WTC11 (cell line): Measurements from ENCODE around the gene ZNF407. TPM values are rescaled to one million over a fixed set of nuclear protein-coding genes. Genes with fewer than 3 reads are reported as not detected.

Experiments used
- ATAC-seq: fragments of 200-7000 bp; cut with Tn5 transposase; 2 replicates; pipeline ENCODE4 v1.10.0; 2021; ENCODE audit warnings: mild to moderate bottlenecking, moderate library complexity
- CTCF ChIA-PET: fragments of 300-600 bp; sonication (Branson Sonifier 250); formaldehyde crosslinking; loops from one replicate; lab custom pipeline; 2021; ENCODE audit warnings: antibody characterized with exemption; lab: Charles Lee
- POLR2A ChIA-PET: fragments of 350-600 bp; sonication (Branson Sonifier 250); formaldehyde crosslinking; loops from one replicate; lab custom pipeline; 2021; ENCODE audit warnings: antibody characterized with exemption; lab: Charles Lee
- DNase-seq: peaks from one replicate; pipeline ENCODE4 v3.0.0; 2021; ENCODE audit warnings: low spot score
- H3K27ac Mint-ChIP-seq: 2 replicates; pipeline ENCODE4 v1.8.0; 2021; ENCODE audit warnings: mixed read lengths
- H3K27me3 Mint-ChIP-seq: 2 replicates; pipeline ENCODE4 v1.8.0; 2021; ENCODE audit warnings: low read depth, mild to moderate bottlenecking, moderate library complexity, mixed read lengths
- H3K36me3 Mint-ChIP-seq: 2 replicates; pipeline ENCODE4 v1.8.0; 2021; ENCODE audit warnings: mixed read lengths
- H3K4me1 Mint-ChIP-seq: 2 replicates; pipeline ENCODE4 v1.8.0; 2022; ENCODE audit warnings: mixed read lengths
- H3K4me3 Mint-ChIP-seq: 2 replicates; pipeline ENCODE4 v1.8.0; 2021; ENCODE audit warnings: mild to moderate bottlenecking, moderate library complexity, mixed read lengths
- H3K9me3 Mint-ChIP-seq: 2 replicates; pipeline ENCODE4 v1.8.0; 2021; ENCODE audit warnings: mixed read lengths
- ATF1 ChIP-seq: sonication (generic); formaldehyde crosslinking; IDR thresholded peaks from 2 replicates; pipeline ENCODE4 v1.8.1; 2023; ENCODE audit warnings: mild to moderate bottlenecking, moderate library complexity, missing genetic modification reagents
- CREB1 ChIP-seq: sonication (generic); formaldehyde crosslinking; IDR thresholded peaks from 2 replicates; pipeline ENCODE4 v1.8.0; 2023; ENCODE audit warnings: mild to moderate bottlenecking, missing genetic modification reagents
- ETV6 ChIP-seq: sonication (generic); formaldehyde crosslinking; IDR thresholded peaks from 2 replicates; pipeline ENCODE4 v1.8.1; 2022; ENCODE audit warnings: mild to moderate bottlenecking, missing genetic modification reagents
- SMAD3 ChIP-seq: sonication (generic); formaldehyde crosslinking; IDR thresholded peaks from 2 replicates; pipeline ENCODE4 v1.8.0; 2022; ENCODE audit warnings: missing genetic modification reagents, mild to moderate bottlenecking, borderline replicate concordance
- SP1 ChIP-seq: sonication (generic); formaldehyde crosslinking; conservative IDR thresholded peaks from 2 replicates; pipeline ENCODE4 v1.8.1; 2022; ENCODE audit warnings: missing genetic modification reagents
- TP53 ChIP-seq: sonication (generic); formaldehyde crosslinking; IDR thresholded peaks from 2 replicates; pipeline ENCODE4 v1.8.1; 2023; ENCODE audit warnings: mild to moderate bottlenecking, missing genetic modification reagents
- ZNF232 ChIP-seq: sonication (generic); formaldehyde crosslinking; IDR thresholded peaks from 2 replicates; pipeline ENCODE4 v1.8.0; 2022; ENCODE audit warnings: mild to moderate bottlenecking, missing genetic modification reagents
- ZNF317 ChIP-seq: sonication (generic); formaldehyde crosslinking; IDR thresholded peaks from 2 replicates; pipeline ENCODE4 v1.8.1; 2023; ENCODE audit warnings: low read depth, mild to moderate bottlenecking, moderate library complexity, missing genetic modification reagents, borderline replicate concordance
- ZNF416 ChIP-seq: fragments of 250-450 bp; sonication (Bioruptor Pico); IDR thresholded peaks from 2 replicates; pipeline ENCODE4 v1.9.0; 2021; ENCODE audit warnings: mild to moderate bottlenecking, inconsistent platforms
- ZNF423 ChIP-seq: fragments of 250-450 bp; sonication (Bioruptor Pico); IDR thresholded peaks from 2 replicates; pipeline ENCODE4 v2.1.2; 2022; ENCODE audit warnings: mild to moderate bottlenecking, moderate library complexity
- ZNF671 ChIP-seq: fragments of 250-450 bp; sonication (Bioruptor Pico); IDR thresholded peaks from 2 replicates; pipeline ENCODE4 v1.8.0; 2021; ENCODE audit warnings: mild to moderate bottlenecking
- total RNA-seq: library from RNA; stranded (reverse); gene quantifications from 3 replicates; pipeline ENCODE4 v1.2.3, GENCODE V29; 2021
- TF ChIP-seq, protein P1 (sequence below): fragments of 250-450 bp; sonication (Bioruptor Pico); IDR thresholded peaks from 2 replicates; pipeline ENCODE4 v1.9.0; 2021; ENCODE audit warnings: mild to moderate bottlenecking, borderline replicate concordance
- TF ChIP-seq, protein P2 (sequence below): sonication (generic); formaldehyde crosslinking; IDR thresholded peaks from 2 replicates; pipeline ENCODE4 v1.8.1; 2023; ENCODE audit warnings: mild to moderate bottlenecking, missing genetic modification reagents
- TF ChIP-seq, protein P3 (sequence below): fragments of 250-450 bp; sonication (Bioruptor Pico); conservative IDR thresholded peaks from 2 replicates; pipeline ENCODE4 v1.9.0; 2021; ENCODE audit warnings: mild to moderate bottlenecking
- TF ChIP-seq, protein P4 (sequence below): sonication (generic); formaldehyde crosslinking; IDR thresholded peaks from 2 replicates; pipeline ENCODE4 v1.8.1; 2023; ENCODE audit warnings: mild to moderate bottlenecking, missing genetic modification reagents
- TF ChIP-seq, protein P5 (sequence below): sonication (generic); formaldehyde crosslinking; IDR thresholded peaks from 2 replicates; pipeline ENCODE4 v1.8.1; 2022; ENCODE audit warnings: missing genetic modification reagents, borderline replicate concordance
- TF ChIP-seq, protein P6 (sequence below): sonication (generic); formaldehyde crosslinking; IDR thresholded peaks from 2 replicates; pipeline ENCODE4 v1.8.0; 2023; ENCODE audit warnings: mild to moderate bottlenecking, missing genetic modification reagents
- TF ChIP-seq, protein P7 (sequence below): sonication (generic); formaldehyde crosslinking; IDR thresholded peaks from 2 replicates; pipeline ENCODE4 v1.8.0; 2022; ENCODE audit warnings: mild to moderate bottlenecking, missing genetic modification reagents
- TF ChIP-seq, protein P8 (sequence below): fragments of 200-600 bp; IDR thresholded peaks from 2 replicates; pipeline ENCODE4 v1.8.0; 2022; ENCODE audit warnings: antibody characterized with exemption

ZNF407 gene
- total RNA-seq, 1 experiment from 2014 or later = 6.5 TPM

DNA sequence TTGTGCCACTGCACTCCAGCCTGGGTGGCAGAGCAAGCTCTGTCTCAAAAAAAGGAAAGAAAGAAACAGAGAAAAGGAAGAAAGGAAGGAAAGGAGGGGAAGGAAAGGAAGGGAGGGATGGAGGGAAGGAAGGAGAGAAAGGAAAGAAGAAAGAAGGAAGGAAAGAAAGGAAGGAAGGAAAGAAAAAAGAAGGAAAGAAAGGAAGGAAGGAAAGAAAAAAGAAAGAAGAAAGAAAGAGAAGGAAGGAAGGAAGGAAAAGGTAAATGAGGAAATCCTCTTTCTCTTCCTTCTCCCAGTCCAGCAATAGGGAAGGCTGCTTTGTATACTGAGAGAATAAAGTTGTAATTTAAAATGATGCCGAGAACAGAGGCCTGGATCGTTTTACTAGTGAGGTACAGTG lies 22.8 kb upstream of the ZNF407 start (continued):
- TF ChIP-seq, protein P1, sequence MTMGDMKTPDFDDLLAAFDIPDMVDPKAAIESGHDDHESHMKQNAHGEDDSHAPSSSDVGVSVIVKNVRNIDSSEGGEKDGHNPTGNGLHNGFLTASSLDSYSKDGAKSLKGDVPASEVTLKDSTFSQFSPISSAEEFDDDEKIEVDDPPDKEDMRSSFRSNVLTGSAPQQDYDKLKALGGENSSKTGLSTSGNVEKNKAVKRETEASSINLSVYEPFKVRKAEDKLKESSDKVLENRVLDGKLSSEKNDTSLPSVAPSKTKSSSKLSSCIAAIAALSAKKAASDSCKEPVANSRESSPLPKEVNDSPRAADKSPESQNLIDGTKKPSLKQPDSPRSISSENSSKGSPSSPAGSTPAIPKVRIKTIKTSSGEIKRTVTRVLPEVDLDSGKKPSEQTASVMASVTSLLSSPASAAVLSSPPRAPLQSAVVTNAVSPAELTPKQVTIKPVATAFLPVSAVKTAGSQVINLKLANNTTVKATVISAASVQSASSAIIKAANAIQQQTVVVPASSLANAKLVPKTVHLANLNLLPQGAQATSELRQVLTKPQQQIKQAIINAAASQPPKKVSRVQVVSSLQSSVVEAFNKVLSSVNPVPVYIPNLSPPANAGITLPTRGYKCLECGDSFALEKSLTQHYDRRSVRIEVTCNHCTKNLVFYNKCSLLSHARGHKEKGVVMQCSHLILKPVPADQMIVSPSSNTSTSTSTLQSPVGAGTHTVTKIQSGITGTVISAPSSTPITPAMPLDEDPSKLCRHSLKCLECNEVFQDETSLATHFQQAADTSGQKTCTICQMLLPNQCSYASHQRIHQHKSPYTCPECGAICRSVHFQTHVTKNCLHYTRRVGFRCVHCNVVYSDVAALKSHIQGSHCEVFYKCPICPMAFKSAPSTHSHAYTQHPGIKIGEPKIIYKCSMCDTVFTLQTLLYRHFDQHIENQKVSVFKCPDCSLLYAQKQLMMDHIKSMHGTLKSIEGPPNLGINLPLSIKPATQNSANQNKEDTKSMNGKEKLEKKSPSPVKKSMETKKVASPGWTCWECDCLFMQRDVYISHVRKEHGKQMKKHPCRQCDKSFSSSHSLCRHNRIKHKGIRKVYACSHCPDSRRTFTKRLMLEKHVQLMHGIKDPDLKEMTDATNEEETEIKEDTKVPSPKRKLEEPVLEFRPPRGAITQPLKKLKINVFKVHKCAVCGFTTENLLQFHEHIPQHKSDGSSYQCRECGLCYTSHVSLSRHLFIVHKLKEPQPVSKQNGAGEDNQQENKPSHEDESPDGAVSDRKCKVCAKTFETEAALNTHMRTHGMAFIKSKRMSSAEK (CRISPR knock-in tag) = no peak
- no peak for TF ChIP-seq ZNF423

DNA sequence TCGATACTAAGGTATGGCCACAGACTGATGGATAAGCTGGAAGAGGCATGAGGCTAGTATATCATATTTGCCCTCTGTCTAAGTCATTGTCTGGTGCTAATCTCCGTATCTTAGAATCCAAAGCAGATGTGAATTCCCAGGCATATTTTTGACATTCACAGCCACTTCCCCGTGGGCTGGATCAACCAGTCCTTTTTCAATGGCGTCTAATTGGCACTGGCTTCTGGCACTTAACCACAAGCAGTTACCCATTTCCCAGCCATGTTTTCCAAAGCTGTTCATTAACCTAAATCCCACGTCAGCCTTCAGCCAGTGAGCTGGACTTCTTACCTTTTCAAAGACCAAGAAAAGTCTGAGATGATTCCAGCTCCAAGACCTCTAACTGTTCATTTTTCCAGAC lies 20.7 kb upstream of the ZNF407 start:
- Mint-ChIP-seq H3K27me3 (peaks cover 4% of the 10 kb centered on the region), H3K9me3 (peaks cover 3% of the 10 kb centered on the region; the same call in 1 of the 2 replicates), H3K36me3 (no peaks in the 10 kb centered on the region), H3K4me3 (no peak overlapping the region), H3K27ac (no peak overlapping the region), H3K4me1 (peaks cover 26% of the 10 kb centered on the region)
- CTCF ChIA-PET = interaction anchor here (0.9 kb wide), 1 partner anchor 25 kb away, joined by 4 read pairs; no protein-coding TSS in a partner anchor
- DNase-seq = no peak
- POLR2A ChIA-PET = interaction anchor here (0.7 kb wide), 1 partner anchor 633 kb away, joined by 3 read pairs; the partner anchor contains the start of gene TSHZ1
- ATAC-seq = no peak
- TF ChIP-seq ETV6 = no peak
- TF ChIP-seq, protein P2, sequence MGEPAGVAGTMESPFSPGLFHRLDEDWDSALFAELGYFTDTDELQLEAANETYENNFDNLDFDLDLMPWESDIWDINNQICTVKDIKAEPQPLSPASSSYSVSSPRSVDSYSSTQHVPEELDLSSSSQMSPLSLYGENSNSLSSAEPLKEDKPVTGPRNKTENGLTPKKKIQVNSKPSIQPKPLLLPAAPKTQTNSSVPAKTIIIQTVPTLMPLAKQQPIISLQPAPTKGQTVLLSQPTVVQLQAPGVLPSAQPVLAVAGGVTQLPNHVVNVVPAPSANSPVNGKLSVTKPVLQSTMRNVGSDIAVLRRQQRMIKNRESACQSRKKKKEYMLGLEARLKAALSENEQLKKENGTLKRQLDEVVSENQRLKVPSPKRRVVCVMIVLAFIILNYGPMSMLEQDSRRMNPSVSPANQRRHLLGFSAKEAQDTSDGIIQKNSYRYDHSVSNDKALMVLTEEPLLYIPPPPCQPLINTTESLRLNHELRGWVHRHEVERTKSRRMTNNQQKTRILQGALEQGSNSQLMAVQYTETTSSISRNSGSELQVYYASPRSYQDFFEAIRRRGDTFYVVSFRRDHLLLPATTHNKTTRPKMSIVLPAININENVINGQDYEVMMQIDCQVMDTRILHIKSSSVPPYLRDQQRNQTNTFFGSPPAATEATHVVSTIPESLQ = no peak
- no peak for TF ChIP-seq ZNF317 (CRISPR knock-in tag)
- TF ChIP-seq CREB1 = no peak
- TF ChIP-seq, protein P3, sequence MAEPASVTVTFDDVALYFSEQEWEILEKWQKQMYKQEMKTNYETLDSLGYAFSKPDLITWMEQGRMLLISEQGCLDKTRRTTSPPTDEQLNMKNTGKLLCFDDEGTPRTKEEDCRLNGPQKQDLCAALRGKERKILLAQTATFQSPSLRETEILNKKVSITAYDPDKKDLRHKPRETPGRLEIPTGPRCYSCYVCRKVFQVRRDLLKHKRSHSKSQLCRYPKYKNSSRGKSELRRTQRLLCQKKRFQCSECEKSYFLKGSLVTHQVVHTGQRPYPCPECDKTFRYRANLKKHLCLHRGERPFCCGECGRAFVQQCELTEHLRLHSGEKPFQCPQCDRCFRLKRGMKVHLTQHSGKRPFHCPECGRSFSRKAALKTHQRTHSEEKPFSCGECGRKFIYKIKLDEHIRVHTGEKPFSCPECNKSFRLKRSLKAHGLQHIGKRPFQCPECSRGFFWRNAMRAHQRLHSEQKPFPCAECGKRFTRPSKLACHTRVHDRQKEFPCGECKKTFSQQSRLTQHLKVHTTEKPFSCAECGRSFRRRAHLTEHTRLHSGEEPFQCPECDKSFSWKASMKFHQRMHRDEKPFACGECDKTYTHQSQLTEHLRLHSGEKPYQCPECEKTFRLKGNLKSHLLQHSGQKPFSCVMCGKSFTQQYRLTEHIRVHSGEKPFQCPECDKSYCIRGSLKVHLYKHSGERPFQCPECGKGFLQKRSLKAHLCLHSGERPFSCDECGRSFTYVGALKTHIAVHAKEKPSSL (CRISPR knock-in tag) = no peak
- TF ChIP-seq ZNF671 (CRISPR knock-in tag) = no peak
- TF ChIP-seq ZNF232 (CRISPR knock-in tag) = no peak
- TF ChIP-seq, protein P4, sequence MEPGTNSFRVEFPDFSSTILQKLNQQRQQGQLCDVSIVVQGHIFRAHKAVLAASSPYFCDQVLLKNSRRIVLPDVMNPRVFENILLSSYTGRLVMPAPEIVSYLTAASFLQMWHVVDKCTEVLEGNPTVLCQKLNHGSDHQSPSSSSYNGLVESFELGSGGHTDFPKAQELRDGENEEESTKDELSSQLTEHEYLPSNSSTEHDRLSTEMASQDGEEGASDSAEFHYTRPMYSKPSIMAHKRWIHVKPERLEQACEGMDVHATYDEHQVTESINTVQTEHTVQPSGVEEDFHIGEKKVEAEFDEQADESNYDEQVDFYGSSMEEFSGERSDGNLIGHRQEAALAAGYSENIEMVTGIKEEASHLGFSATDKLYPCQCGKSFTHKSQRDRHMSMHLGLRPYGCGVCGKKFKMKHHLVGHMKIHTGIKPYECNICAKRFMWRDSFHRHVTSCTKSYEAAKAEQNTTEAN (CRISPR knock-in tag) = no peak
- TF ChIP-seq, protein P5, sequence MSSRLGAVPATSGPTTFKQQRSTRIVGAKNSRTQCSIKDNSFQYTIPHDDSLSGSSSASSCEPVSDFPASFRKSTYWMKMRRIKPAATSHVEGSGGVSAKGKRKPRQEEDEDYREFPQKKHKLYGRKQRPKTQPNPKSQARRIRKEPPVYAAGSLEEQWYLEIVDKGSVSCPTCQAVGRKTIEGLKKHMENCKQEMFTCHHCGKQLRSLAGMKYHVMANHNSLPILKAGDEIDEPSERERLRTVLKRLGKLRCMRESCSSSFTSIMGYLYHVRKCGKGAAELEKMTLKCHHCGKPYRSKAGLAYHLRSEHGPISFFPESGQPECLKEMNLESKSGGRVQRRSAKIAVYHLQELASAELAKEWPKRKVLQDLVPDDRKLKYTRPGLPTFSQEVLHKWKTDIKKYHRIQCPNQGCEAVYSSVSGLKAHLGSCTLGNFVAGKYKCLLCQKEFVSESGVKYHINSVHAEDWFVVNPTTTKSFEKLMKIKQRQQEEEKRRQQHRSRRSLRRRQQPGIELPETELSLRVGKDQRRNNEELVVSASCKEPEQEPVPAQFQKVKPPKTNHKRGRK = no peak
- no peak for TF ChIP-seq SMAD3 (CRISPR knock-in tag)
- TF ChIP-seq TP53 (CRISPR knock-in tag) = no peak
- no peak for TF ChIP-seq ATF1 (CRISPR knock-in tag)
- TF ChIP-seq, protein P6, sequence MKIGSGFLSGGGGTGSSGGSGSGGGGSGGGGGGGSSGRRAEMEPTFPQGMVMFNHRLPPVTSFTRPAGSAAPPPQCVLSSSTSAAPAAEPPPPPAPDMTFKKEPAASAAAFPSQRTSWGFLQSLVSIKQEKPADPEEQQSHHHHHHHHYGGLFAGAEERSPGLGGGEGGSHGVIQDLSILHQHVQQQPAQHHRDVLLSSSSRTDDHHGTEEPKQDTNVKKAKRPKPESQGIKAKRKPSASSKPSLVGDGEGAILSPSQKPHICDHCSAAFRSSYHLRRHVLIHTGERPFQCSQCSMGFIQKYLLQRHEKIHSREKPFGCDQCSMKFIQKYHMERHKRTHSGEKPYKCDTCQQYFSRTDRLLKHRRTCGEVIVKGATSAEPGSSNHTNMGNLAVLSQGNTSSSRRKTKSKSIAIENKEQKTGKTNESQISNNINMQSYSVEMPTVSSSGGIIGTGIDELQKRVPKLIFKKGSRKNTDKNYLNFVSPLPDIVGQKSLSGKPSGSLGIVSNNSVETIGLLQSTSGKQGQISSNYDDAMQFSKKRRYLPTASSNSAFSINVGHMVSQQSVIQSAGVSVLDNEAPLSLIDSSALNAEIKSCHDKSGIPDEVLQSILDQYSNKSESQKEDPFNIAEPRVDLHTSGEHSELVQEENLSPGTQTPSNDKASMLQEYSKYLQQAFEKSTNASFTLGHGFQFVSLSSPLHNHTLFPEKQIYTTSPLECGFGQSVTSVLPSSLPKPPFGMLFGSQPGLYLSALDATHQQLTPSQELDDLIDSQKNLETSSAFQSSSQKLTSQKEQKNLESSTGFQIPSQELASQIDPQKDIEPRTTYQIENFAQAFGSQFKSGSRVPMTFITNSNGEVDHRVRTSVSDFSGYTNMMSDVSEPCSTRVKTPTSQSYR = no peak
- no peak for TF ChIP-seq ZNF416 (CRISPR knock-in tag)
- TF ChIP-seq, protein P7, sequence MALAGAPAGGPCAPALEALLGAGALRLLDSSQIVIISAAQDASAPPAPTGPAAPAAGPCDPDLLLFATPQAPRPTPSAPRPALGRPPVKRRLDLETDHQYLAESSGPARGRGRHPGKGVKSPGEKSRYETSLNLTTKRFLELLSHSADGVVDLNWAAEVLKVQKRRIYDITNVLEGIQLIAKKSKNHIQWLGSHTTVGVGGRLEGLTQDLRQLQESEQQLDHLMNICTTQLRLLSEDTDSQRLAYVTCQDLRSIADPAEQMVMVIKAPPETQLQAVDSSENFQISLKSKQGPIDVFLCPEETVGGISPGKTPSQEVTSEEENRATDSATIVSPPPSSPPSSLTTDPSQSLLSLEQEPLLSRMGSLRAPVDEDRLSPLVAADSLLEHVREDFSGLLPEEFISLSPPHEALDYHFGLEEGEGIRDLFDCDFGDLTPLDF = no peak
- TF ChIP-seq, protein P8, sequence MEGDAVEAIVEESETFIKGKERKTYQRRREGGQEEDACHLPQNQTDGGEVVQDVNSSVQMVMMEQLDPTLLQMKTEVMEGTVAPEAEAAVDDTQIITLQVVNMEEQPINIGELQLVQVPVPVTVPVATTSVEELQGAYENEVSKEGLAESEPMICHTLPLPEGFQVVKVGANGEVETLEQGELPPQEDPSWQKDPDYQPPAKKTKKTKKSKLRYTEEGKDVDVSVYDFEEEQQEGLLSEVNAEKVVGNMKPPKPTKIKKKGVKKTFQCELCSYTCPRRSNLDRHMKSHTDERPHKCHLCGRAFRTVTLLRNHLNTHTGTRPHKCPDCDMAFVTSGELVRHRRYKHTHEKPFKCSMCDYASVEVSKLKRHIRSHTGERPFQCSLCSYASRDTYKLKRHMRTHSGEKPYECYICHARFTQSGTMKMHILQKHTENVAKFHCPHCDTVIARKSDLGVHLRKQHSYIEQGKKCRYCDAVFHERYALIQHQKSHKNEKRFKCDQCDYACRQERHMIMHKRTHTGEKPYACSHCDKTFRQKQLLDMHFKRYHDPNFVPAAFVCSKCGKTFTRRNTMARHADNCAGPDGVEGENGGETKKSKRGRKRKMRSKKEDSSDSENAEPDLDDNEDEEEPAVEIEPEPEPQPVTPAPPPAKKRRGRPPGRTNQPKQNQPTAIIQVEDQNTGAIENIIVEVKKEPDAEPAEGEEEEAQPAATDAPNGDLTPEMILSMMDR = no peak
- no peak for TF ChIP-seq SP1 (CRISPR knock-in tag)
